SK-N-SH treated with all-trans-retinoic acid at 6 μM for 48 hours (cell line): ENCODE measurements around the gene PDIA5.

Source experiments
- CREB5 ChIP-seq: fragments of 250-450 bp; sonication (Bioruptor Pico); IDR thresholded peaks from 2 replicates; pipeline ENCODE4 v1.5.1; 2020; ENCODE audit warnings: low read depth, mild to moderate bottlenecking, moderate library complexity
- ESRRG ChIP-seq: fragments of 250-450 bp; sonication (Bioruptor Pico); IDR thresholded peaks from 2 replicates; pipeline ENCODE4 v1.6.1; 2021; ENCODE audit warnings: mild to moderate bottlenecking
- PATZ1 ChIP-seq: fragments of 250-450 bp; sonication (Bioruptor Pico); IDR thresholded peaks from 2 replicates; pipeline ENCODE4 v1.8.0; 2020; ENCODE audit warnings: mild to moderate bottlenecking, moderate library complexity, borderline replicate concordance
- POU6F1 ChIP-seq: fragments of 250-450 bp; sonication (Bioruptor Pico); IDR thresholded peaks from 2 replicates; pipeline ENCODE4 v1.8.0; 2021; ENCODE audit warnings: low read depth, mild to moderate bottlenecking, moderate library complexity, borderline replicate concordance
- PPARA ChIP-seq: fragments of 250-450 bp; sonication (Bioruptor Pico); IDR thresholded peaks from 2 replicates; pipeline ENCODE4 v1.5.0; 2020; ENCODE audit warnings: mild to moderate bottlenecking, borderline replicate concordance
- ZFP30 ChIP-seq: fragments of 450-650 bp; formaldehyde crosslinking; IDR thresholded peaks from 2 replicates; pipeline ENCODE4 v1.5.0; 2022; ENCODE audit warnings: mild to moderate bottlenecking, moderate library complexity

- no peak for TF ChIP-seq ZFP30 (CRISPR knock-in tag)
- no peak for TF ChIP-seq PPARA
- no peak for TF ChIP-seq ESRRG
- no peak for TF ChIP-seq PATZ1 (CRISPR knock-in tag)
- TF ChIP-seq POU6F1 (CRISPR knock-in tag) = no peak
- no peak for TF ChIP-seq CREB5 (CRISPR knock-in tag)
Measured at GRCh38 chr3:123083383-123084124, 16.7 kb downstream of the PDIA5 start.
